Measurements from ENCODE around the gene LZTS3.
"Not testable (repeated sequence)": the region's sequence is repeated elsewhere in the genome, so short reads cannot be mapped to it uniquely, and the experiment has no call there.

Gene LZTS3

DNA sequence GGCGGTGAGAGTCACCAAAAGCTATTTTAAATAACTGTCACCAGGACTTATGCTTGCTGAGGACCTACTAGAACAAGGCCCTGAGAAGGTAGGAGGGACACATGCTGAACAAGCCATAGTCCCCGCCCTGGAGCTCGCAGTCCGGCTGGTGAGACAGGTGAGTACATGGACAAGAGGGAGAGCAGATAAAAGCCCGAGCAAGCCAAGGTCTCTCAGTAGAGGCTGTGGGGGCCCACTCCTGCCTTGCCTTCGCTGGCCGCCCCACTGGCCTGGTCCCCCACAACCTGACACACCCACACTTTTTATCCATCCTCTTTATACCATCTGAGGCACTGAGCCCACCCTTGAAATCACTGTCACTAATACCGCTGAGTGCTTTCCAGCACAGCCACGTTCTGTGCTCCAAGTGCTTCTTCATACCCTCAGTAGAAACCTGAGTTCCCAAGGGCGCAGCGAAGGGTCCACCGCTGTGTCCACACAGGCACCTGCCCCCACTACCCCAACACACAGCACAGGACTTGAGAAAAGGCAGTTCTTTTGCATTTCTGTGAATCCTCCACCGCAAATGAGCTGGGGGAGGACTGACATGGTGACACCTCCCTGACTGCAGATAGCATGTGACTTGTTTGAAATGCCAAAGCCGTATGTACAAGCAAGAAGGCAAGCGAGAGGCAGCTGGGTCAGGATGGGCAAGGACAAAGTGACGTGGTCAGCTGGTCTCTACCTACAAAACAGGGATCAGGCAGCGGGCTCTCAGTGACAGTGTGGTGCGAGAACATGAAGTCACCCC lies 19.1 kb upstream of the LZTS3 start:
- DNase-seq (ENCODE audit: low read depth), result no peak
- no peak overlapping the region for H3K4me3 ChIP-seq (ENCODE audit: control insufficient read depth, low read depth, low read length)
- TF ChIP-seq, protein P1, sequence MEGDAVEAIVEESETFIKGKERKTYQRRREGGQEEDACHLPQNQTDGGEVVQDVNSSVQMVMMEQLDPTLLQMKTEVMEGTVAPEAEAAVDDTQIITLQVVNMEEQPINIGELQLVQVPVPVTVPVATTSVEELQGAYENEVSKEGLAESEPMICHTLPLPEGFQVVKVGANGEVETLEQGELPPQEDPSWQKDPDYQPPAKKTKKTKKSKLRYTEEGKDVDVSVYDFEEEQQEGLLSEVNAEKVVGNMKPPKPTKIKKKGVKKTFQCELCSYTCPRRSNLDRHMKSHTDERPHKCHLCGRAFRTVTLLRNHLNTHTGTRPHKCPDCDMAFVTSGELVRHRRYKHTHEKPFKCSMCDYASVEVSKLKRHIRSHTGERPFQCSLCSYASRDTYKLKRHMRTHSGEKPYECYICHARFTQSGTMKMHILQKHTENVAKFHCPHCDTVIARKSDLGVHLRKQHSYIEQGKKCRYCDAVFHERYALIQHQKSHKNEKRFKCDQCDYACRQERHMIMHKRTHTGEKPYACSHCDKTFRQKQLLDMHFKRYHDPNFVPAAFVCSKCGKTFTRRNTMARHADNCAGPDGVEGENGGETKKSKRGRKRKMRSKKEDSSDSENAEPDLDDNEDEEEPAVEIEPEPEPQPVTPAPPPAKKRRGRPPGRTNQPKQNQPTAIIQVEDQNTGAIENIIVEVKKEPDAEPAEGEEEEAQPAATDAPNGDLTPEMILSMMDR (conservative IDR thresholded peaks at IDR 0.05; ENCODE audit: control insufficient read depth, insufficient read depth, low read depth, low read length), result no peak

DNA sequence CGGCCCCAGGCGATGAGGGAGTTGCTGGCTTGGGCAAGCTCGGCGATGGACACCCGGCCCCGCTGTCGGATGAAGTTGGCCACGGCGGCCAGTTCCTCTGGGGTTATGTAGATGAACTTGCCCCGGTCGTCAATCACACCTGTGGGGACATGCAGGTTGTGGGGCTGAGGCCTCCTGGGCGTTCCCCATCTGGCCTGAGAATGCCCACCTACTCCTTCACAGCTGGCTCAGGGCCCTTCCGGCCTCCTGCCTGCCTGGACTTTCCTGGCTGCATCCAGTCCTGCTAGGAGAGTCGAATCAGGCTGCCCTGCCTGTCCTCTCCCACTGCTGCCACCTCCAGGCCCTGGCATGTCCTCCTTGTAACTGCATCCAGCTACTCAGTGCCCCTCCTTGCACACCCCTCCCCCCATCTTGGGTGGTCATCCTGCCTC lies 17.3 kb upstream of the LZTS3 start:
- TF ChIP-seq, protein P1 (conservative IDR thresholded peaks at IDR 0.05; ENCODE audit: control insufficient read depth, insufficient read depth, low read depth, low read length), result no peak
- H3K4me3 ChIP-seq (ENCODE audit: control insufficient read depth, low read depth, low read length), result no peak overlapping the region
- no peak for DNase-seq (ENCODE audit: low read depth)

DNA sequence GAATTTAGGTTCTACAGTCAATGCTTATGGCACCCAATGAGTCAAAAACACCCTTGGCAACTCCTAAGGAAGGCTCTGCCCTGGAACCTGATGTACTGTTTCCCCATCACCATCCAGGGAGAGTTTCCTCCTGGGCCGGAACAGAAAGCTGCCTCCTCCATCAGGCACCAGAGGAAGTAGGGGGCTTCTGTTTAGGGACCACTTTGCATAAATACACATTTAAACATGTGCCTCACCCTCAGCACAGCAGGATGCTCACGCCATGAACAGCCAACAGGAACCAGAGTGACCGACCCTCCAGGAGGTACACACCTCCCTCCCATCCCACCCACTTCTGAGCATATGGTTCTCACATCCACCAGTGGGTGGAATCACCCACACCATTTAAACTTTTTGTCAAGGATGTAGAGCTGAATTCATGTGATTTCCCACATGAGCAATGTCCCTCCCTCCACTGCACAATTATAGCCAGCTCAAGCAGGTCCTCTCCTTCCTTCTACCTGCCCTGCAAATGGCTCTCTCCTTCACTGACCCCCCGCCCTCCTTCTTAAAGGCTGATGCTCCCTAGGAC lies 16.3 kb upstream of the LZTS3 start:
- no peak for DNase-seq (ENCODE audit: low read depth)

DNA sequence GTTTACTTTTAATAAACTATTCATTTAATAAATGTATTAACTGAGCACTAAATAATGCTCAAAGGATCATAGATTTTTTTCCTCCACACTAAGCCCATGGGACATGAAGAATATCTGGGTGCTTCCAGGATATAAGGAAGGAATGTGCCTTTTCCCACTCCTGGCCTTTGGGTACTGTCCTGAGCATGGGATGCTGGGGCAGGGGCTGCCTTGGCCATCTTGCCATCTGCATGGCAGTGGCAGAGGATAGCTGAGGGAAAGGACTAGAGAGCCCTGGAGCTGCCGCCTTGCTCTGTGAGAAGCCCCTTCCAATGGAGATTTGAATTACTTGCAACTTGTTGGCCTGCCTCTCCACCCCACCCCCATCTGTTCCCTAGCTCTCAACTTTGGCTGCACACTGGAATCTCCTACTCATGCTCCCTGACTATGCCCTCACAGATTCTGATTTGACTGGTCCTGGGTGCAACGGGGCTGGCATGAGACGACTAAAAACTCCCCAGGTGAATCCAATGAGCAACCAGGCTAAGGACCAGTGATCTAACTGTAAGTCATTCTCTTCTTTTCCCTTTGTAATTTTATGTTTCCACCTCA lies 15.6 kb upstream of the LZTS3 start:
- H3K4me3 ChIP-seq (ENCODE audit: control insufficient read depth, low read depth, low read length), result no peak overlapping the region
- DNase-seq (ENCODE audit: low read depth), result no peak
- TF ChIP-seq, protein P1 (conservative IDR thresholded peaks at IDR 0.05; ENCODE audit: control insufficient read depth, insufficient read depth, low read depth, low read length), result no peak

More for the DNA sequence above, 16.3 kb upstream of the LZTS3 start:
- TF ChIP-seq, protein P1 (conservative IDR thresholded peaks at IDR 0.05; ENCODE audit: control insufficient read depth, insufficient read depth, low read depth, low read length), result no peak
- no peak overlapping the region for H3K4me3 ChIP-seq (ENCODE audit: control insufficient read depth, low read depth, low read length)

DNA sequence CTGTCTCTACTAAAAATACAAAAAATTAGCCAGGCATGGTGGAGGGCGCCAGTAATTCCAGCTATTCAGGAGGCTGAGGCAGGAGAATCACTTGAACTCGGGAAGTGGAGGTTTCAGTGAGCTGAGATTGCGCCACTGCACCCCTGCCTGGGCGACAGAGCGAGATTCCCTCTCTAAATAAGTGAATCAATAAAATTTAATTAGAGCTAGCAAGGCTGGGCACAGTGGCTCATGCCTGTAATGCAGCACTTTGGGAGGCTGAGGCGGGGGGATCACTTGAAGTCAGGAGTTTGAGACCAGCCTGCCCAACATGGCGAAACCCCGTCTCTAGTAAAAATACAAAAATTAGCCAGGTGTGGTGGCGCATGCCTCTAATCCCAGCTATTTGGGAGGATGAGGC lies 14.5 kb upstream of the LZTS3 start:
- not testable (repeated sequence) for H3K4me3 ChIP-seq (ENCODE audit: control insufficient read depth, low read depth, low read length); DNase-seq (ENCODE audit: low read depth)

DNA sequence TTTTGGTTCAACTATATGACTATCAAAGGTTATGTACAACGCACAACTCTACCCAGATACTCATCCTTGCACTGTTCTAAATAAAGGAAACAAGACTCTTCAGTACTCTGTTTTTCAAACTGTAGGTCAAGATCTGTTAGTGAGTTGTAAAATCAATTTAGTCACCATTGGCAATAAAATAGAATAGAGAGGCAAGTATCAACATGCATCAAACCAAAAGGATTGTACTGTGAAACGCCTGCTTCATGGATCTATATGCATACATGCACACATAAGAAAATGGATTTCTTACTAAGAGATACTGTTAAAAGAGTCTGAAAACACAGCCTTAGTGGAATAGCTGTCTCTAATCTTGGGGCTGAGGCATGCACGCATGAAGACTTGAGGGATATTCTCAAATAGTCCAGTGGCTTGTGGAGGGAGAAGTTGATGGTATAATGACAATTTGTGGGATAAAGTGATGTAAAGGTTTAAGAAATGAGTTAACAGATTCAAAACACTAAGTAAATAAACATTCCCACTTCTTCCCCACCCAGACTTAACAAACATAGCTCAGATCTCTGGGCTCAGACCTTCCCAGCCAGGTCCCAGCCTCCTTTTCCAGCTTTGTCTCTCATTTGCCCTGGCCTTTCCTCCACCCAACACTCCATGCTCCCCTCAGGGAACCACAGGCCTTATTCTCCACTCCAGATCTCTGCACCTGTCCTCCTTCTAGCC lies 10.7 kb upstream of the LZTS3 start:
- TF ChIP-seq, protein P1 (conservative IDR thresholded peaks at IDR 0.05; ENCODE audit: control insufficient read depth, insufficient read depth, low read depth, low read length), result no peak
- DNase-seq (ENCODE audit: low read depth), result no peak
- no peak overlapping the region for H3K4me3 ChIP-seq (ENCODE audit: control insufficient read depth, low read depth, low read length)

DNA sequence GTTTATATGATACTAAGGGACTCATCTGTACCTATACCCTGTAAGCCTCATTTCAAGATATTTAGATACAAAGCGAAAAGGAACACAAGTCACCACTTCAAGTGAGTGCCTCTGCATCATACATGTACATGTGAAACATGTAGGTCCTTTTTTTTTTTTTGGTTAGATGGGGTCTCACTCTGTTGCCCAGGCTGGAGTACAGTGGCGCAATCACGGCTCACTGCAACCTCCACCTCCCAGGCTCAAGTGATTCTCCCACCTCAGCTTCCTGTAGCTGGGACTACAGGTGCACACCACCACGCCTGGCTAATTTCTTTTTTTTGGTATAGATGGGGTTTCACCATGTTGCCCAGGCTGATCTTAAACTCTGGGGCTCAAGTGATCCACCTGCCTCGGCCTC lies 9.1 kb upstream of the LZTS3 start:
- H3K4me3 ChIP-seq (ENCODE audit: control insufficient read depth, low read depth, low read length); DNase-seq (ENCODE audit: low read depth): not testable (repeated sequence)

Measured in fibroblast of mammary gland (primary cell).